Loucy (cell line): ENCODE measurements around the gene TMEM69.
A peak's percentile ranks its signal among the peaks of the same experiment; 100 is the strongest.
"Not testable (repeated sequence)": the region's sequence is repeated elsewhere in the genome, so short reads cannot be mapped to it uniquely, and the experiment has no call there.

ENCODE experiments used
- H2AFZ ChIP-seq: fragments of 200-600 bp; sonication (generic); 2 replicates; pipeline ENCODE4 v1.6.0; 2016; ENCODE audit warnings: antibody characterized with exemption, mild to moderate bottlenecking, low read length, moderate library complexity
- H3F3A ChIP-seq: fragments of 200-600 bp; 2 replicates; pipeline ENCODE4 v1.6.0; 2016; ENCODE audit warnings: antibody characterized with exemption, low read depth, mild to moderate bottlenecking
- H3K27me3 ChIP-seq: fragments of 200-600 bp; sonication (generic); 2 replicates; pipeline ENCODE4 v1.6.1; 2014; ENCODE audit warnings: low read length, mild to moderate bottlenecking; ENCODE audit not compliant: insufficient read depth, poor library complexity, severe bottlenecking
- H3K36me3 ChIP-seq: fragments of 200-600 bp; sonication (generic); 2 replicates; pipeline ENCODE4 v1.6.1; 2016; ENCODE audit warnings: low read length; ENCODE audit not compliant: insufficient read depth
- H3K4me1 ChIP-seq: fragments of 200-600 bp; sonication (generic); 2 replicates; pipeline ENCODE4 v1.5.1; 2014; ENCODE audit warnings: low read length, mild to moderate bottlenecking; ENCODE audit not compliant: insufficient read depth, poor library complexity, severe bottlenecking
- H3K4me2 ChIP-seq: fragments of 200-600 bp; sonication (generic); 2 replicates; pipeline ENCODE4 v1.6.0; 2014; ENCODE audit warnings: antibody characterized with exemption, low read length, low read depth, mild to moderate bottlenecking; ENCODE audit not compliant: poor library complexity, severe bottlenecking
- H3K4me3 ChIP-seq: fragments of 200-600 bp; sonication (generic); 2 replicates; pipeline ENCODE4 v1.5.1; 2014; ENCODE audit warnings: low read length, mild to moderate bottlenecking, mixed read lengths; ENCODE audit not compliant: poor library complexity, severe bottlenecking
- H3K79me2 ChIP-seq: fragments of 200-600 bp; sonication (generic); 2 replicates; pipeline ENCODE4 v1.6.1; 2014; ENCODE audit warnings: low read length; ENCODE audit not compliant: insufficient read depth
- H3K9ac ChIP-seq: fragments of 200-600 bp; sonication (generic); 2 replicates; pipeline ENCODE4 v1.6.0; 2014; ENCODE audit warnings: mild to moderate bottlenecking, low read depth, low read length, moderate library complexity; ENCODE audit not compliant: poor library complexity, severe bottlenecking
- H3K9me2 ChIP-seq: fragments of 200-600 bp; sonication (generic); replicated peaks from 2 replicates; pipeline ENCODE4 v1.6.1; 2016; ENCODE audit warnings: low read depth, low read length, mixed read lengths
- H3K9me3 ChIP-seq: fragments of 200-600 bp; sonication (generic); 2 replicates; pipeline ENCODE4 v1.6.1; 2014; ENCODE audit warnings: mild to moderate bottlenecking, antibody characterized with exemption, low read length, low read depth; ENCODE audit not compliant: insufficient read depth
- H4K20me1 ChIP-seq: fragments of 200-600 bp; sonication (generic); 2 replicates; pipeline ENCODE4 v1.6.0; 2014; ENCODE audit warnings: antibody characterized with exemption, low read length, mild to moderate bottlenecking; ENCODE audit not compliant: insufficient read depth, poor library complexity, severe bottlenecking
- CTCF ChIP-seq: fragments of 200-600 bp; sonication (generic); conservative IDR thresholded peaks from 2 replicates; pipeline ENCODE4 v1.5.1; 2014; ENCODE audit warnings: mild to moderate bottlenecking, antibody characterized with exemption, low read length
- EZH2phosphoT487 ChIP-seq: fragments of 200-600 bp; IDR thresholded peaks from 2 replicates; pipeline ENCODE4 v1.6.1; 2018; ENCODE audit warnings: antibody characterized with exemption, mild to moderate bottlenecking, moderate library complexity, borderline replicate concordance

TMEM69 gene

GRCh38 chr1:45686015-45686287 is 2.0 kb upstream of the TMEM69 start:
- TF ChIP-seq CTCF = peak; percentile 38
- TF ChIP-seq EZH2phosphoT487 = no peak
- no peaks in the 10 kb centered on the region for H3K36me3 ChIP-seq
- H3K4me3 ChIP-seq = peak overlapping the region; percentile 94
- H3K9ac ChIP-seq = peak overlapping the region; percentile 99
- no peaks in the 10 kb centered on the region for H3K9me3 ChIP-seq
- peak overlapping the region; percentile 78 for H3K4me2 ChIP-seq
- H4K20me1 ChIP-seq = peaks cover 47% of the 10 kb centered on the region
- no peaks in the 10 kb centered on the region for H3K27me3 ChIP-seq
- H3K79me2 ChIP-seq = peaks cover 87% of the 10 kb centered on the region
- peaks cover 30% of the 10 kb centered on the region for H3K4me1 ChIP-seq
- H3K9me2 ChIP-seq = no peaks in the 10 kb centered on the region
- peak overlapping the region; percentile 80 for H2AFZ ChIP-seq
- H3F3A ChIP-seq = no peaks in the 10 kb centered on the region

GRCh38 chr1:45686288-45687013 is 1.5 kb upstream of the TMEM69 start, which contains the start of gene GPBP1L1:
Gene GPBP1L1, minus strand, starts transcription at chr1:45686533. Its CDS starts 27,446 bp downstream, at chr1:45659087.
- H3K9ac ChIP-seq = peak within 1 kb of the TSS; percentile 99
- H3K4me2 ChIP-seq = peak within 1 kb of the TSS; percentile 88
- TF ChIP-seq CTCF (no peak), EZH2phosphoT487 (no peak)
- H3K9me2 ChIP-seq = no peaks in the 10 kb centered on the region
- H3K9me3 ChIP-seq = no peaks in the 10 kb centered on the region
- H2AFZ ChIP-seq = peak within 1 kb of the TSS; percentile 87
- H3K4me1 ChIP-seq = peaks cover 25% of the 10 kb centered on the region
- no peaks in the 10 kb centered on the region for H3K36me3 ChIP-seq
- H3K79me2 ChIP-seq = peaks cover 87% of the 10 kb centered on the region
- H3F3A ChIP-seq = no peaks in the 10 kb centered on the region
- peaks cover 42% of the 10 kb centered on the region for H4K20me1 ChIP-seq
- peak within 1 kb of the TSS; percentile 94 for H3K4me3 ChIP-seq
- H3K27me3 ChIP-seq = no peaks in the 10 kb centered on the region

GRCh38 chr1:45687014-45687753 is 797 bp upstream of the TMEM69 start:
- peaks cover 18% of the 10 kb centered on the region for H3K4me1 ChIP-seq
- TF ChIP-seq EZH2phosphoT487 = no peak
- TF ChIP-seq CTCF = no peak
- H3K9ac ChIP-seq = peak overlapping the region; percentile 99
- H3K9me2 ChIP-seq = no peaks in the 10 kb centered on the region
- H2AFZ ChIP-seq = peak overlapping the region; percentile 87
- no peaks in the 10 kb centered on the region for H3F3A ChIP-seq
- H3K36me3 ChIP-seq = no peaks in the 10 kb centered on the region
- H3K27me3 ChIP-seq = no peaks in the 10 kb centered on the region
- H3K79me2 ChIP-seq = peaks cover 81% of the 10 kb centered on the region
- H3K4me3 ChIP-seq = peak overlapping the region; percentile 94
- H3K4me2 ChIP-seq = peak overlapping the region; percentile 88
- H3K9me3 ChIP-seq = no peaks in the 10 kb centered on the region
- peaks cover 35% of the 10 kb centered on the region for H4K20me1 ChIP-seq

- not testable (repeated sequence) for H3F3A ChIP-seq, H3K4me2 ChIP-seq, H3K4me1 ChIP-seq, H4K20me1 ChIP-seq, H3K9me2 ChIP-seq, H3K4me3 ChIP-seq, H3K9ac ChIP-seq, H3K9me3 ChIP-seq, H2AFZ ChIP-seq, H3K27me3 ChIP-seq
- peaks cover 24% of the 10 kb centered on the region; the same call in 1 of the 2 replicates for H3K36me3 ChIP-seq
- peaks cover 27% of the 10 kb centered on the region for H3K79me2 ChIP-seq
Measured at GRCh38 chr1:45693811-45694210, 5.8 kb downstream of the TMEM69 start.
